ENCODE measurements around the gene DOCK6. TPM values are rescaled to one million over a fixed set of nuclear protein-coding genes. Genes with fewer than 3 reads are reported as not detected.

The DOCK6 gene
- total and polyA plus RNA-seq, 2 donors (not counting 1 experiment from before 2014, with no cell fraction given) = 6.9 to 17.7 TPM

GRCh38 chr19:11191273-11191755, 71.0 kb downstream of the DOCK6 start:
- H3K36me3 ChIP-seq (ENCODE audit: control insufficient read depth, insufficient read depth, low read length) = peaks cover 31% of the 10 kb centered on the region
- peaks cover 76% of the 10 kb centered on the region for H3K79me2 ChIP-seq (ENCODE audit: control insufficient read depth, insufficient read depth, low read length)
- H3K4me3 ChIP-seq (replicated peaks in 1 of 4; ENCODE audit: control extremely low read depth in 1 of 4, insufficient read depth in 1 of 4, low read depth in 3 of 4, low read length in 4 of 4) = peak overlapping the region in 2 of 4 experiments; percentile 33 to 38
- peak overlapping the region; percentile 6 for H3K4me2 ChIP-seq (ENCODE audit: extremely low read depth, insufficient read depth, low read length)
- no peaks in the 10 kb centered on the region for H4K20me1 ChIP-seq (ENCODE audit: control insufficient read depth, extremely low read depth, insufficient read depth, low read length)
- peak overlapping the region; percentile 34 for H3K27ac ChIP-seq (ENCODE audit: insufficient read depth, low read length)
- H3K9ac ChIP-seq (ENCODE audit: insufficient read depth, low read length) = no peak overlapping the region
- H3K9me3 ChIP-seq (ENCODE audit: control insufficient read depth, insufficient read depth, low read depth, low read length) = no peaks in the 10 kb centered on the region
- no peak overlapping the region for H2AFZ ChIP-seq (ENCODE audit: low read length)
- TF ChIP-seq CTCF (conservative IDR thresholded peaks at IDR 0.05 in 1 of 2, IDR thresholded peaks at IDR 0.05 in 1 of 2; ENCODE audit: low read depth in 1 of 2, low read length in 2 of 2) = no peak
- no peak for TF ChIP-seq EZH2 (IDR thresholded peaks at IDR 0.05; ENCODE audit: low read length, missing control alignments)
- peak; percentile 47 to 80 for DNase-seq (ENCODE audit: low read depth in 2 of 2)
- peaks cover 27% of the 10 kb centered on the region for H3K4me1 ChIP-seq (ENCODE audit: control insufficient read depth, extremely low read depth, insufficient read depth, low read length)
- H3K27me3 ChIP-seq (ENCODE audit: control insufficient read depth, insufficient read depth, low read length) = no peaks in the 10 kb centered on the region

DNA sequence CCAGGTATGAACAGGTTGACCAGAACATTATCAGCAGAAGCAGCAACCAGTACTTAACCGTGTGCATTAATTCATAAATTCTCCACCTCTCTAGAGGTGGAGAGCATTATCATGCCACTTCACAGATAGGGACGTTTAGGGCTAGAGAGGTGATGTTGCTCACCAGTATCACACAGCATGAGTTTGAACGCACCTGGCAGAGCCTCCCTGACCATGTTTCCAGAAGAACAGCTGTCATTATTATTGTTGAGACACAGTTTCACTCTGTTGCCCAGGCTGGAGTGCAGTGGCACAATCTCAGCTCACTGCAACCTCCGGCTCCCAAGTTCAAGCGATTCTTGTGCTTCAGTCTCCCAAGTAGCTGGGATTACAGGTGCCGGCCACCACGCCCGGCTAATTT, 71.8 kb downstream of the DOCK6 start:
- H3K27ac ChIP-seq (ENCODE audit: insufficient read depth, low read length) = peak overlapping the region; percentile 23
- H3K36me3 ChIP-seq (ENCODE audit: control insufficient read depth, insufficient read depth, low read length) = peaks cover 34% of the 10 kb centered on the region

GRCh38 chr19:11187441-11187840, 74.9 kb downstream of the DOCK6 start:
- DNase-seq (ENCODE audit: low read depth in 2 of 2) = no peak
- Histone ChIP-seq H3K79me2 (ENCODE audit: control insufficient read depth, insufficient read depth, low read length) (peaks cover 59% of the 10 kb centered on the region), H3K4me3 (replicated peaks in 1 of 4; ENCODE audit: control extremely low read depth in 1 of 4, insufficient read depth in 1 of 4, low read depth in 3 of 4, low read length in 4 of 4) (no peak overlapping the region), H3K36me3 (ENCODE audit: control insufficient read depth, insufficient read depth, low read length) (peaks cover 18% of the 10 kb centered on the region), H3K4me1 (ENCODE audit: control insufficient read depth, extremely low read depth, insufficient read depth, low read length) (peaks cover 8% of the 10 kb centered on the region), H3K27ac (ENCODE audit: insufficient read depth, low read length) (no peak overlapping the region), H2AFZ (ENCODE audit: low read length) (no peak overlapping the region), H3K9ac (ENCODE audit: insufficient read depth, low read length) (no peak overlapping the region), H4K20me1 (ENCODE audit: control insufficient read depth, extremely low read depth, insufficient read depth, low read length) (no peaks in the 10 kb centered on the region), H3K4me2 (ENCODE audit: extremely low read depth, insufficient read depth, low read length) (no peak overlapping the region), H3K9me3 (ENCODE audit: control insufficient read depth, insufficient read depth, low read depth, low read length) (no peaks in the 10 kb centered on the region), H3K27me3 (ENCODE audit: control insufficient read depth, insufficient read depth, low read length) (no peaks in the 10 kb centered on the region)
- TF ChIP-seq EZH2 (IDR thresholded peaks at IDR 0.05; ENCODE audit: low read length, missing control alignments) (no peak), CTCF (conservative IDR thresholded peaks at IDR 0.05 in 1 of 2, IDR thresholded peaks at IDR 0.05 in 1 of 2; ENCODE audit: low read depth in 1 of 2, low read length in 2 of 2) (no peak)

More for the DNA sequence above, 71.8 kb downstream of the DOCK6 start:
- H3K4me2 ChIP-seq (ENCODE audit: extremely low read depth, insufficient read depth, low read length) = peak overlapping the region; percentile 49
- TF ChIP-seq CTCF (conservative IDR thresholded peaks at IDR 0.05 in 1 of 2, IDR thresholded peaks at IDR 0.05 in 1 of 2; ENCODE audit: low read depth in 1 of 2, low read length in 2 of 2) (no peak), EZH2 (IDR thresholded peaks at IDR 0.05; ENCODE audit: low read length, missing control alignments) (no peak)
- peak overlapping the region in 2 of 4 experiments; percentile 12 to 23 for H3K4me3 ChIP-seq (replicated peaks in 1 of 4; ENCODE audit: control extremely low read depth in 1 of 4, insufficient read depth in 1 of 4, low read depth in 3 of 4, low read length in 4 of 4)
- no peaks in the 10 kb centered on the region for H4K20me1 ChIP-seq (ENCODE audit: control insufficient read depth, extremely low read depth, insufficient read depth, low read length)
- no peaks in the 10 kb centered on the region for H3K27me3 ChIP-seq (ENCODE audit: control insufficient read depth, insufficient read depth, low read length)
- H3K9ac ChIP-seq (ENCODE audit: insufficient read depth, low read length) = no peak overlapping the region
- no peaks in the 10 kb centered on the region for H3K9me3 ChIP-seq (ENCODE audit: control insufficient read depth, insufficient read depth, low read depth, low read length)
- no peak overlapping the region for H2AFZ ChIP-seq (ENCODE audit: low read length)
- no peak for DNase-seq (ENCODE audit: low read depth in 2 of 2)
- peaks cover 25% of the 10 kb centered on the region for H3K4me1 ChIP-seq (ENCODE audit: control insufficient read depth, extremely low read depth, insufficient read depth, low read length)
- peaks cover 74% of the 10 kb centered on the region for H3K79me2 ChIP-seq (ENCODE audit: control insufficient read depth, insufficient read depth, low read length)
